Measurements from ENCODE around the gene RASL10B. TPM values are rescaled to one million over a fixed set of nuclear protein-coding genes. Genes with fewer than 3 reads are reported as not detected.

RASL10B gene
- total and polyA plus RNA-seq, 7 donors: 0.60 to 5.5 (median 3.6) TPM; not detected in 1

GRCh38 chr17:35763767-35764122, 32.3 kb downstream of the RASL10B start:
- H3K27ac ChIP-seq: peak overlapping the region; percentile 44 to 77 (median 67)
- no peak for DNase-seq
- WGBS, 2 donors: 32 to 34% methylated on average over 16 to 17 of the region's 17 CpGs
- intact Hi-C loops (cut with DNase I): loop anchor here (1.0 kb wide), 2 partner anchors 41 to 46 kb away; partner anchors contain the start of gene TAF15
- H3K27me3 ChIP-seq: no peaks in the 10 kb centered on the region
- peaks cover 0 to 39% (median 24%) of the 10 kb centered on the region in 4 donors for H3K4me1 ChIP-seq
- TF ChIP-seq EP300 (IDR thresholded peaks at IDR 0.05): no peak
- TF ChIP-seq POLR2A (IDR thresholded peaks at IDR 0.05): no peak
- peak overlapping the region in 3 of 4 donors; percentile 46 to 57 (median 51) for H3K4me3 ChIP-seq
- no peaks in the 10 kb centered on the region for H3K36me3 ChIP-seq
- H3K9me3 ChIP-seq: no peaks in the 10 kb centered on the region

GRCh38 chr17:35764123-35764991, 32.9 kb downstream of the RASL10B start:
- H3K27ac ChIP-seq: peak overlapping the region; percentile 44 to 77 (median 67)
- H3K9me3 ChIP-seq: no peaks in the 10 kb centered on the region
- peak overlapping the region; percentile 23 to 57 (median 48) for H3K4me3 ChIP-seq
- no peaks in the 10 kb centered on the region for H3K36me3 ChIP-seq
- H3K27me3 ChIP-seq: no peaks in the 10 kb centered on the region
- peak; percentile 91 for DNase-seq
- peaks cover 0 to 39% (median 24%) of the 10 kb centered on the region in 4 donors for H3K4me1 ChIP-seq
- TF ChIP-seq POLR2A (IDR thresholded peaks at IDR 0.05) (no peak), EP300 (IDR thresholded peaks at IDR 0.05) (no peak), POLR2AphosphoS5 (IDR thresholded peaks at IDR 0.05) (peak in 3 of 4 donors; percentile 36 to 47 (median 43)), CTCF (IDR thresholded peaks at IDR 0.05) (peak; percentile 90 to 99 (median 94))
- intact Hi-C loops (cut with DNase I): loop anchor here (1.0 kb wide), 2 partner anchors 40 to 45 kb away; partner anchors contain the start of gene TAF15
- WGBS, 2 donors: 2 to 4% methylated on average over 75 of the region's 75 CpGs

GRCh38 chr17:35765086-35765710, 33.8 kb downstream of the RASL10B start:
- intact Hi-C loops (cut with DNase I): no loop called here
- Histone ChIP-seq H3K36me3 (no peaks in the 10 kb centered on the region), H3K27ac (peak overlapping the region in 2 of 4 donors; percentile 68 to 77), H3K27me3 (no peaks in the 10 kb centered on the region), H3K4me3 (no peak overlapping the region), H3K4me1 (peaks cover 0 to 39% (median 24%) of the 10 kb centered on the region in 4 donors), H3K9me3 (no peaks in the 10 kb centered on the region)
- DNase-seq: no peak
- WGBS, 2 donors: 62 to 78% methylated on average over 11 of the region's 11 CpGs
- TF ChIP-seq CTCF (IDR thresholded peaks at IDR 0.05) (no peak), POLR2AphosphoS5 (IDR thresholded peaks at IDR 0.05) (no peak), POLR2A (IDR thresholded peaks at IDR 0.05) (no peak), EP300 (IDR thresholded peaks at IDR 0.05) (no peak)

GRCh38 chr17:35765756-35766488, 34.5 kb downstream of the RASL10B start:
- H3K27me3 ChIP-seq: no peaks in the 10 kb centered on the region
- H3K36me3 ChIP-seq: no peaks in the 10 kb centered on the region
- no peak overlapping the region for H3K4me3 ChIP-seq
- no peaks in the 10 kb centered on the region for H3K9me3 ChIP-seq
- H3K27ac ChIP-seq: peak overlapping the region in 1 of 4 donors; percentile 77
- no peak for DNase-seq
- peaks cover 0 to 39% (median 24%) of the 10 kb centered on the region in 4 donors for H3K4me1 ChIP-seq
- WGBS, 2 donors: 82 to 86% methylated on average over 8 of the region's 8 CpGs
- intact Hi-C loops (cut with DNase I): no loop called here
- TF ChIP-seq POLR2AphosphoS5 (IDR thresholded peaks at IDR 0.05) (no peak), POLR2A (IDR thresholded peaks at IDR 0.05) (no peak), CTCF (IDR thresholded peaks at IDR 0.05) (no peak)

All from sigmoid colon (tissue), 7 donors.